Epidermal melanocyte (primary cell): Measurements from ENCODE around the gene APBA2.

Source experiments
- DNase-seq: peaks from one replicate; pipeline ENCODE4 v3.0.0; 2011; ENCODE audit warnings: low spot score; ENCODE audit not compliant: insufficient read length

The APBA2 gene

DNA sequence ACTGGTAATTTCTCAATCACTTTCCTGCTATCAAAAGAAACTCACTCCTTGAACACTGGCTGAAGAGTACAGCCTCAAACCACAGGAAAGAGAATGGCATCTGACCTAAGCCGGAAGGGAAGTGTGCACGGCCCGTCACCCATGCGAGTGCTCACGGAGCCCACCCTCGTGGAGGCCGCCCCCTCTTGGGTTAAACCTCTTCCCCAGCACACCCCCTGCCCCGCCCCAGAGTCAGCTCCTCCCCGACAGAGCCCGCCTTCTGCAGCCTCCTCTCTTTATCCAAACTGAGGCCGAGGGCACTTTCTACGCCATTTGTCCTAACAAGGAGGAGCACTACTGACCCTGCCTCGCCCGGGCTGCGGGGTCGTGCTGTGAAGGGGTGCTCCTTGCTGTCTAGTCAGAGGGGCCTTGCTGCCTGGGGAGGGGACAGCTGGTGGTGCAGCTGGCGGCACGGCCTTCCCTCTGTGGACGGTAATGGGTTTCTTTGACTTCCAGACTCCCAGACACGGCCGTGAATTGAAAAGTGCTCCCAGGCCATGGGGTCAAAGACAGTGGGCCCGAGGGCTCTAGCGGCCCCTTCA lies 246.2 kb downstream of the APBA2 start:
- DNase-seq: no peak

DNA sequence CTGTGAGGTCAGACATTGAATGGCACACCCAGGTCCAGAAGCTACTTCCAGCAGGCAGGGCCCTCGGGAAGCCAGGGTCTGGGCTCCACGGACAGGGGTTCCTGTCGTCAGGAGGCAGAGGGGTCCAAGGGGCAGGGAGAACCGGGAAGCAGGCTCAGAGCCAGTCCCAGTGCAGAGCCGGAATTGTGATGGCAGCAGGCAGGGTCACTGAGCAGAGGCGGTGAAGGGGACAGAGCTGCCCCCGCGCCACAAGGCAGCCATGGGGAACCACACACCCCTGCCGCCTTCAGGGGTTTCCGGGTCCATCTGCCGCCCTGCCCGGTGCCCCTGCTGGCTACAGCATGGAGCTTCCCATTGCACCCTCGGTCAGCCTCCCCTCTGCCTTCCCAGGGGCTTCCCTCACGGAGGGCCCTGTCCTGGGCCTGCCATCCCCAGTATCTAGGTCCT lies 247.0 kb downstream of the APBA2 start:
- no peak for DNase-seq

DNA sequence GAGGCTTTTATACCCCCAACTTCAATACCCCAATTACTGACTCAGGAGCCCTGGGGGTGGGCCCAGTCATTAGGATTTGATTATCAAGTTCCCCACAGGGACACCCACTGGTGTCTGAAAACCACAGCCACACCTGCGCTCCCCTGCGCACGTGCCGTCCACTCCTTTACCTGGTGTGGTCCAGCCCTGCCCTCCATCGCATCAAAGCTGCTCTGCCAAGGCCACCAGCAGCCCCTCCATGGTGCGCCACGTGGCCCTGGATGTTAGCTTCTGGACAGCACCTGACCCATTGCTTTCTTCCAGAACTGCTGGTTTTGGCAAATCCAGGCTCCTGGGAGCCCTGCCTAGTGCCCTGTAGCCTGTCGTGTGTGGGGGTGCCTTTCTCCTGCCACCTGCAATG lies 247.5 kb downstream of the APBA2 start:
- no peak for DNase-seq

DNA sequence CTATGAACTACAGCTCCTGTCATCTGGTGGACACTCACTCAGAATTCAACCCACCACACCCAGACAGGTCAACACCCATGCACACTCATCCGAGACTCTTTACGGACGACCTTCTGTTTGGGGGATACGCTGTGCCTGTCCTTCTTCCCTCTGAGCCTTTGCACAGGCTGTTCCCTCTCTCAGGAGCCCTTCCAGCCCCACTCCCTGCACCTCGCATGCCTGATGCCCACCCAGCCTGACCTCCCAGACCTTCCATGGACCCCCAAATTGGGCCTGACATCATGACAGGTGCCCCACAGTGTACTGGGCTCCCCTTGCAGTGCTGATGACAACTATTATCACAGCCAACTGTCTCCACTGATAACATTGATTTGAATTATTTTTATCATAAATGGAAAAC lies 248.0 kb downstream of the APBA2 start:
- no peak for DNase-seq

DNA sequence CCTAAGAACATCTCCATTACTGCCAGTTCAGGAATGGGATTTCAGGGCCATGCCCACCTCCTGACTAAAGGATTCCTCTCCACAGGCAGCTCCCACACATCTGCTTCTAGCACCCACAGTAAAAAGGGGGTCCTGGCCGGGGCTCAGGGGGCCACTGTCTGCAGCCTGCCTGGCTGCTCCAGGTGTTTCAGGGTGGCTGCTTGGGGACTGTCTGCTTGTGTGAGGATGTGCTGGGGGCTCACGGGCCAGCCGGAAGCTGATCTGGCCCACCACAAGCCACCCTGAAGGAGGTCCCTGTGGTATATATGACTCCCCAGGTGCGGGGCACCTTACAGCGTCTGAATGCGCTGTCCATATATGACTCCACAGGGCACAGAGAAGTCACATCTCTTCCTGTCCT lies 248.5 kb downstream of the APBA2 start:
- DNase-seq: no peak

DNA sequence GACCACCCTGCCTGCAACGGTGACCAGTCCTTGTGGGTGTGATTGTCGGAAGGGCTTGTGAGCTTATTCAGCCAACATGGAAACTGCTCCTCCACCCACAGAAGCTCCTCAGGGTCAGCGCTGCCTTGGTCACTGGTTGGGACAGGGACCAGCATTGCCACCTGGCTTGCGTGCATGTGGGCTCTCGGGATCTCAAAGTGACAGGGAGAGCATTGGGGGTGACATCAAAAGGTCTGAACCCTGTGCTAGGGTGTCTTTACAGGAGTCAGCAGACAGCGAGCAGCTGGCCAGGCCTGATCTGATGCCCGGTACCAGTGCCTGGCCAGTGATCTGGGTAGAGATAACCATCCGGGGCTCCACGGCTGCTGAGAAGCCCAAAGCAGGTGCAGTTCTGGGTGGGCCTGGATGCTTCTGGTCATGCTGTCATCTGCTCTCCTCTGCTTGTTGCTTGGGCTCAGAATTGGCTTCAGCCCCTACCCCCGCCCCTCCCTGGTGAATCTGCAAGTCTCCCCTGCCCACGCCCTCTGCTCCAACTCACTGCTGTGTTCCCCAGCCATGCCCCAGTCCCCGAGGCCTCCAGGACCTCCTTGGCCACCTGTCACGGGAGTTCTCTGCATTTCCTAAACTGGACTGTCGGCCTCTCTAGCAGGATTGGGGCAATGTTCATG lies 249.0 kb downstream of the APBA2 start:
- no peak for DNase-seq

DNA sequence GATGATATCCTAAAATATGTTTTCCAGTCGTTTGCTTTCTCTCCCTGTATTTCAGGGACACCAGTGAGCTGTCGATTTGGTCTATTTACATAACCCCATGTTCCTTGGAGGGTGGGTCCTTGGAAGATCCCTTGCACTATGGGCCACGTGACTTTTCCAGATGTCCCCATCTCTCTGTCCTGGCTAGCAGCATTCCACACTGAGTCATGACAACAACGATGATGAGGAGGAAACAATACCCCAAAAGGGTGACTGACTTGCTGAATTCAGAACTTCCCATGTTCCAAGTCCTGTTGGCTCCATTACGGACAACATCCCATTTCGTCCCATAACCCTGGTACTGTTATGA lies 249.5 kb downstream of the APBA2 start:
- no peak for DNase-seq

DNA sequence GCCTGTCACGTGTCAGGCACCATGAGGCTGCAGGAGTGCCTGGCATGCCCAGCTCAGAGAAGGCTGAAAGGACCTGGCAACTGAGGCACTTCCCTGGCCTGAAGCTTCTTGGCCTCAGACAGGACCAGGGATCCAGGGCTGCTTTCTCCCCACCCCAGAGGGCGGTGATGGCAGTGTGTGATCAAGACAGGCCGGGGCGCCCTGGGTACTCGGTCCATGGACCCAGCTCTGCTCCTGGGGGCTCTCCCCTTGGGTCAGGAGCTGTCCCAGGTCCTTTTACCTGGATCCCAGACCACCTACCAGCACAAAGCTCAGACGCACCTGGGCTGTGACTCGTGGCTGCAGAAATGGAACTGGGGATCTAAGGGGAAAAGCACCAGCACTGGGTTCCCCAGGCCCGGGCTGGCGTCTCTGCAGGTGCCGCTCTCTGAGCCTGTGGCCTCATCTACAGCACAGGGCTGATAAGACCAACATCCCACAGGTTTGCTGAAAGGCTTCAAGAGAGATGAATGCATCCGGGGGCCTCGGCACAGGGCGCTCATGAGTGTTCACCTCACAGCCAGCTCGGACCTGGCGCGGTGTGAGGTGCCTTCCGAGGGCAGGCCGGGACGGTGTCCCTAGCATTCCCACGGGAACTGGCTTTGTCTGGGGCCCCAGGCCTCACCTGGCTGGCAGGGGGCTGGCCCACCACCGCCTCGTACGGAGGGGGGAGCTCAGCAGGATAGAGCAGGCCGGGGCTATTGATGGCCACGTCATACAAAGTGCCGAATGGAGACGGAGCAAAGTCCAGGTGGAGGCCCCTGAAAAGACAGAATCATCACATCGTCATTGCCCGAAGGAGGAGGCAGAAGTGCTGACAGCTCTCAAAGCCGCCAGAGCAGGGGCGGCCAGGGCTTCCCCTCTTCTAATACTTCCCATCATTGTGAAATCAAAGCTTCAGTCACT lies 250.2 kb downstream of the APBA2 start:
- DNase-seq: no peak

DNA sequence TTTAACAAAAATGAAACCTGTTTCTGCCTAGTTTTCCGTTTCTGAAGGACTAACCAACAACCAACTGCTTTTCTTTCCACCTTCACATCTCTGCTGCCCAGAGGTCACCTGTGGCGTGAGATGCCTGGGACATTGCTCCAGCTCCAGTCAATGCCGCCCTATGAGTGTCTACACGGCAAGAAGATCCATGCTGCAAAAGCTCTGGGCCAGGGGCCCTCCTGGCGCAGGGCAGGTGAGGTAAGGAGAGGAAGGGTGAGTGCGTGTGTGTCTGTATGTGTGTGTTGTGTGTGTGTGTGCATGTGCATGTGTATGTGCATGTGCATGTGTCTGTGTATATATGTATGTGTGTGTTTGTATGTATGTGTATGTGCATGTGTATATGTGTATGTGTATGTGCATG lies 252.5 kb downstream of the APBA2 start:
- no peak for DNase-seq

DNA sequence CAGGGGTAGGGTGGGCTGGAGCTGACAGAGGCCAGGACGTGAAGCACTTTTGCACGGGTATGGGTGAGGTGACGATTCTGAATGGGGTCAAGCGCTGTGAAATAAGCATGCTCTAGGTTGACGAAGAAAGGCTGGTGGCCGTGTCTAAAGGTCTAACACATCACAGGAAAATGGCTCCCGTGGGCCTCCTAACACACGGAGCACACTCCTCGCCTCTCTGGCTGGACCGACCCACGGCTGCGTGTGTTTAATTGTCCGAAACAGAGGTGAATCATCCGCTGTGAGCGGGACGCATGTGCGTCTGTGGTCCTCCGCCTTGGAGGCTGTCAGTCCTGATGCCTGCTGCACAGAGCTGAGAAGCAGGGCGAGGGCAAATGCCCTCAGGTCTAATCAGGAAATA lies 253.3 kb downstream of the APBA2 start:
- no peak for DNase-seq

DNA sequence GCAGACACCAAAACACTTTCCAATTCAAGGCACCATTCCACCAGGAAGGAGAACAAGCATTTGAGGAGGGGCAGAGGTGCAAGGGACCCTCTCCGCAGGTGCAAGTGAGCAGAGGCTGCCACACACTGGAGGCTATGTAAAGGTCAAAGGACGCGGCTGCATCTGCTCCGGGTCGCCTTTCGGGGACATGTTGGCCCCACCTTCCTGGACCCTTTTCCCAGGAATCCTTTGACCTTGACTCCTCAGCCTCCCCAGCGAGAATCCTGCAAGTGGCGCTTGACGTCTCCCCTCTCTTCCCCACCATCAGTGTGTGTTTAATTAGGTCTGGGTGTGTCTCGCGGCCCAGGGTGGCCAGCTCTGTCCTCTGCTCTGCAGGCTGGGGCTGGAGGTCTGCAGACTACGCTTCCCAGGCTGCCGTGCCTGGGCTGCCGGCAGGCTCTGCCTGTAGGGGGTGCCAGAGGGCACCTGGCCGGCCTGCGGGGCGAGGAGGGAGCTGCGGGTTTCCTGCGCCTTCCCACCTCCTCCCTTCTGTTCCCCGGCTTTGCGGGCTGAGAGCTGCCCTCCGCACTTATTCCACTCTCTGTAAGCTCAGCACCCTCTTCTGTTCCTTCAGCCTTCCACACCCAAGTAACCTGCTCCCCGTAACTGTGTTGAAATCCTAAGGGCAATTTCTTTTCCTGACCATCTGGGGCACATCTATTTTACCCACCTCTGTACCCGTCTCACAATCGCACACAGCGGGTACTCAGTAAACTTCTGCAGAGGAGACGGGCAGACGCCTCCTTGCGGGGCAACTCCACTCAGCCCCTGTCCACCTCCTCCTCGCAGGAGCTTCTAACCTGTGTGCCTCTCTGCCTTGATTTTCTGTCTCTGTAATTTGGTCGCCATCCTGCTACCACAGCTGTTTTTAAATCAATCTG lies 254.0 kb downstream of the APBA2 start:
- peak; percentile 50 for DNase-seq

DNA sequence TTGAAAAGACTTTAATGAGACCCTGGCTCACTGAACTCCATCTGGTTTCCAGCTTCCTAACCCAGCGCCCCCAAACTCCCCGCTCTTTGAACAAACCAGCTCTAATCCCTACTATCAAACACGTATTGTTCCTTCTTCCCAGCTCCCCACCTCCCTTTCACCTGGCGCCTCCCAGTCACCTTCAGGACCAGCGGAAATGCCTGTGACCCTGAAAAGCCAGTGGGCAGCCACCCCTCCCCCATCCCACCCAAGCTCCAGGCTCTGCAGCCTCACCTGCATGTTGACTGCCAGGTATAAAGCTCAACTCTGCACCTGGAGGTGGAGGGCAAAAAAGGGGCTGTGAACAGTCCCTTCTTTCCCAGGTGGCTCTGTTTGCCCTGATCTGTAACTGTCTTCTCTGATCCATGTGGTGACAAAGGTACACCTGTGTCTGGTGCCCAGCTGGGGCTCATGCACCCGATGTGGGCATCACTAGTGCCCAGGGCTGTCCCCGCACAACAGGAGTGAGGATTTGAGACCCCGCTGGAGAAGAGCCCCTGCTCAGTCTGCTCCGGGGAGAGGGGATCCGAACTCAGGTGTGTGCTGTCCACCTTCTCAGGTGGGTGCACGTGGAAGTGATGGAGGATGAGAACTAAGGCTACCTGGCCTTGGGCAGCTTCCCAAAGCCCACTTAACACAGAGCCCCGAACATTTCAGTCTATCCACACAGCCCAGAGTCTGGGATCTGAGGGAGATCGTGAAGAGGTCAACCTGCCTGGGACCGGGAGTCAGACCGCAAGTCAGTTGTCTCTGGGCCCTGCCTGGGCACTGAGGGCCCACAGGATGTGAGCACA lies 254.9 kb downstream of the APBA2 start:
- DNase-seq: no peak

DNA sequence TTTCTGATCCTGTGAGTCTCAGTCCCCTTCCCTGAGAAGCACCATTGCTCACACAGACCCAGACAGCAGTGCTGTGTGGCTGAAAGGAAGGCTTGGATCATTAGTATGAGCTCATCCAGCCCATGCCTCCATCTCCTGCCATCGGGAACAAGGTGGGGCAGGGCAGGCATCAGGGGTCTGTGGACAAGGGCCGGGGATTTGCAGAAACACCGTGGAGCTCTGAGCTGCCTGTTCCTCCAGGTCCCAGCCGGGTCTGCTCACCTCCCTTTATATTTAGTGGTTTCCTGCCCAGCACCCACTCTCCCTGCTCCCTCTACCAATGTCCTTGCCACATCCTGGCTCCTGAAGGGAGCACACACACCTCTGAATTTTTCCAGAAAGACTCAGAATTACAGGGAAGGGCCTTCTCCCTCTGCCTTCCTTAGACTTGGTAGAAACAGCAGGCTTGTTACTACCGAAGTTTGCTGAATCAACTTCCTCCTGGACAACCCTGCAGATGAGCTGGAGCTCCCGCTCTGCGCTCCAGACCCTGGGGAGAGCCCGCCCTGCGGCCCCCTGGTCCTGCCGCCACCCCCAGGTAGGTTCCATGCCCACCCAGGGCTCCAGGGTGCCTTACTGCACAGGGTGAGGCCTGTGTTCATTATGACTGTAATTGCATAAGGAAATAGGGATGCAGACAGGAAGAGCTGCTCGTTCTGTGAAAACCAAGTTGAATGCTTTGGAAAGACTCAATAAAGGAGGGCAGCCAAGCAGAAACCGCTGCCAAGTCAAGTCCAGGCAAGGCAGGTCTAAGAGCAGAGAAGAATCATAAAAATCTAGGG lies 255.7 kb downstream of the APBA2 start:
- no peak for DNase-seq

DNA sequence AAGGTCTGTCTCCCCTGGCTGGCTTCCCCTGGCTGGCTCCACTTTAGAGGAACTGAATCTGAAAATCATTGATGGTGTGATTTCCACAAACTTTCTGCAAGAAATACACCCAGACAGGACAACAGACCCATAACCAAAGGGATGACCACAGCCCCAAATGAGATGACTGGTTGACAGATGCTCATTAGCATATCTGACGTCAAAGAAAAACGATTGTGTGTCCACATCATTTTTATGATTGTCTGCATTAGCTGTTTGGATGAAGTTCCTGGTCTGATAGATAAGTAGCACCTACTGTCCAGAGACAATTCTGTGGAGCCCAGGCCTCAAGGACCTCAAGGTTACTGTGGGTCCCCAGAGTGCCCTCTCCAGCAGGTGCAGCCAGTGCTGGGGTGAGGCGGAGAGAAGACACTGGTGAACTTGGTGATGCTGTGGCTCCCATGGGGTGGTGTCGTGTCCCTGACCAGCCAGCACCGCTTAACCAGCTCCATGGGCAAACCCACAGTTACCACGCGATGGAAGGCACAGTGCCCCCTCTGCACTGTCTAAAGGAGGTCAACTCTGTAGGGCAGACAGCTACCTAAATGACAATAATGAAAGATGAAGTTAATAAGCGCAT lies 256.5 kb downstream of the APBA2 start:
- DNase-seq: no peak

DNA sequence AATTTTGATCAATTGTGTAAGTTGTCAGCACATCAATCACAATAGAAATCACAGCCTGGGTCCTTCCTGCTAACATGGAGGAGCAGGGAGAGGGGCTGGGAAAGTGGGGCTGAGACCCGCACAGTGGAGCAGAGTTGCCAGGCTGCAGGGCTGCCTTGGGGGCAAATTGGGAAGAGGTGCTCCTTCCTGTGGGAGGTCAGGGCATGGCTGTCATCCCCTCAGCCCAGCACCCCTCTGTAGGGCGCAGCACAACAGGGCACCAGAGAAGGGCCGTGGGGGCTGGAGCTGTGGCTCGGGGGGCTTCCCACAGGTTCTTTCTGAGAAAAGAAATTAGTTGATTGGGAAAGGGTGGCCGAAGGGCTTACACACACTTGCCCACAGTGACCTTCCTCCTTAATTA lies 257.5 kb downstream of the APBA2 start:
- no peak for DNase-seq

DNA sequence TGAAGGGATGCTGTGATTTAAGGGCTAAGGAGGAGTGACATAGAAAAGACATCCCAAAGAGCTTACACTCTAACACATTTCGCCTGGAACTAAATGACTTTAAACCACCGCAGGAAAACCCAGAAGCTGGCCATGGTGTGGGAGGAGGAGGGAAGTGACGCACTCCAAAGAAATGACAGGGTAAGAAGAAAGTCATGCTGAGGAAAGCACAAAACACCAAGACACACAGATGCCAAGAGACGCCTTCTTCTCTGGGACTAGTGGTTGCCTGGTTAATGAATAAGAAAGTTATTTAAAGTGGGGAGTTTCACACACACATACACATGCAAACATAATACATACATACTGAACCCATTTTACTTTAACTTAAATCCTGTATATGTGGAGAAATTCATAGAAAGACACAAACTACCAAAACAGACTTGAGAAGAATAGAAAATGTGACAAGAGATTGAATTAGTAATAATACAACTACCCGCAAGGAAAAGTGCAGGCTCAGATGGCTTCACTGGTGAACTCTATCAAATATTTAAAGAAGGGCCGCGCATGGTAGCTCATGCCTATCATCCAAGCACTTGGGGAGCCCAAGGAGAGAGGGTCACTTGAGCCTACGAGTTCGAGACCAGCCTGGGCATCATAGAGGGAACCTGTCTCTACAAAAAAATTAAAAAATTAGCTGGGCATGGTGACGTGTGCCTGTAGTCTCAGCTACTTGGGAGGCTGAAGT lies 258.3 kb downstream of the APBA2 start:
- DNase-seq: peak; percentile 21

DNA sequence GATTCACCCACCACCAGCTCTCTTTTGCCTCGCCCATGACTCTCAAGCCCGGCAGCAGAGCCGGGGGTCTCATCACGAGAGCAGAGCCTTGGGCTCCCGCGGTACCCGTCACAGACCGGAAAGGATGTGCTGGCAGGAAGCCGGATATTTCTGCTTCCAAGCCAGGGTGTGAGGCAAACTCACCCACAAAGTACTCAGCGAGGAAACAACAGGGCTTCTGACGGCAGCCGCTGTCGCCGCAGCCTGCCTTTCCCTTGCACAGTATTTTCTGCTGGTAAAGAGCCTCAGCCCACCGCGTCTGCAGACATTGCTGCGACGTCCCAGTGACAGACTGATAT lies 263.9 kb downstream of the APBA2 start:
- no peak for DNase-seq
